HEK293T (cell line): ENCODE data around the gene HDAC10.

Source experiments
- CTCF ChIA-PET: fragments of 350-600 bp; formaldehyde crosslinking; extraction: SDS; loops from one replicate; lab custom pipeline; 2021; ENCODE audit warnings: antibody characterized with exemption, inconsistent platforms; lab: Yijun Ruan, JAX
- POLR2A ChIA-PET: fragments of 350-600 bp; formaldehyde crosslinking; extraction: SDS; loops from one replicate; lab custom pipeline; 2020; ENCODE audit warnings: antibody characterized with exemption, inconsistent platforms; lab: Yijun Ruan, JAX
- DNase-seq: peaks from one replicate; pipeline ENCODE4 v3.0.0; 2012; ENCODE audit warnings: mixed read lengths; ENCODE audit errors: extremely low spot score
- ARNT ChIP-seq: fragments of 450-650 bp; IDR thresholded peaks from 2 replicates; pipeline ENCODE4 v1.6.1; 2017; ENCODE audit warnings: mild to moderate bottlenecking
- BHLHE40 ChIP-seq: fragments of 450-650 bp; IDR thresholded peaks from 2 replicates; pipeline ENCODE4 v1.6.1; 2016; ENCODE audit warnings: mild to moderate bottlenecking, moderate library complexity, borderline replicate concordance
- CTBP1 ChIP-seq: fragments of 450-650 bp; IDR thresholded peaks from 2 replicates; pipeline ENCODE4 v1.6.1; 2016; ENCODE audit warnings: borderline replicate concordance
- ELF4 ChIP-seq: fragments of 450-650 bp; IDR thresholded peaks from 2 replicates; pipeline ENCODE4 v1.6.1; 2017; ENCODE audit warnings: antibody characterized with exemption
- FOXA1 ChIP-seq: fragments of 450-650 bp; IDR thresholded peaks from 2 replicates; pipeline ENCODE4 v1.6.1; 2016; ENCODE audit warnings: mild to moderate bottlenecking
- FOXK2 ChIP-seq: fragments of 450-650 bp; IDR thresholded peaks from 2 replicates; pipeline ENCODE4 v1.6.1; 2016; ENCODE audit warnings: mild to moderate bottlenecking
- FOXM1 ChIP-seq: fragments of 450-650 bp; IDR thresholded peaks from 2 replicates; pipeline ENCODE4 v1.6.1; 2017; ENCODE audit warnings: mild to moderate bottlenecking, borderline replicate concordance
- HDGF ChIP-seq: fragments of 450-650 bp; IDR thresholded peaks from 2 replicates; pipeline ENCODE4 v1.6.1; 2017; ENCODE audit warnings: antibody characterized with exemption, borderline replicate concordance
- L3MBTL2 ChIP-seq: fragments of 450-650 bp; conservative IDR thresholded peaks from 2 replicates; pipeline ENCODE4 v1.6.1; 2016; ENCODE audit warnings: mild to moderate bottlenecking
- LEF1 ChIP-seq: fragments of 450-650 bp; IDR thresholded peaks from 2 replicates; pipeline ENCODE4 v1.6.1; 2017; ENCODE audit warnings: mild to moderate bottlenecking, borderline replicate concordance
- NFRKB ChIP-seq: fragments of 450-650 bp; IDR thresholded peaks from 2 replicates; pipeline ENCODE4 v1.6.1; 2016; ENCODE audit warnings: mild to moderate bottlenecking, moderate library complexity
- PKNOX1 ChIP-seq: fragments of 450-650 bp; IDR thresholded peaks from 2 replicates; pipeline ENCODE4 v1.6.1; 2016
- SP1 ChIP-seq: fragments of 450-650 bp; IDR thresholded peaks from 2 replicates; pipeline ENCODE4 v1.6.1; 2017
- SUZ12 ChIP-seq: fragments of 450-650 bp; IDR thresholded peaks from 2 replicates; pipeline ENCODE4 v1.6.1; 2016; ENCODE audit warnings: mild to moderate bottlenecking
- TARDBP ChIP-seq: fragments of 450-650 bp; IDR thresholded peaks from 2 replicates; pipeline ENCODE4 v1.6.1; 2016
- ZNF384 ChIP-seq: fragments of 450-650 bp; IDR thresholded peaks from 2 replicates; pipeline ENCODE4 v1.6.1; 2016

HDAC10 gene

GRCh38 chr22:50282361-50283155 is 31.5 kb upstream of the HDAC10 start:
- no peak for TF ChIP-seq BHLHE40
- ChIA-PET POLR2A (no interaction called here), CTCF (no interaction called here)
- DNase-seq = no peak

DNA sequence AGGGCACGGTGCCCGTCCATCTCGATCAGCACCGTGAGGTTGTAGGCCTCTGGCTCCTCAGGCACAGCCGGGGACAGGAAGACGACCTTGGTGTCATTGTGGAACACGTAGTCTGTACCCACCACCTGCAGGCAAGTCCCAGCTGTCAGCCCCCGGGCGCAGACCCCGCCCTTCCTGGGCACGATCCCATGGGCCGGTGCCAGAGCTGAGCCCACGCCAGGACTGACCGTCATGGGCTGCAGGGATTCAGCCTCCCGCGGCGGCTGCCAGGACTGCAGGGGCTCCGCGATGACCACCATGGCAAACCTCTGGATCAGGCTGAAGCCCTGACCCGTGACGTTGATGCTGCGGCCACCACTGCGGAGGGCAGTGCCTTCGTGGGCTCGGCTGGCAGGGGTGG is 30.9 kb upstream of the HDAC10 start:
- CTCF ChIA-PET = interaction anchor here (0.7 kb wide), 1 partner anchor 370 kb away, joined by 3 read pairs; no protein-coding TSS in a partner anchor

GRCh38 chr22:50281384-50281760 is 30.3 kb upstream of the HDAC10 start:
- no peak for DNase-seq
- CTCF ChIA-PET = interaction anchor here (0.7 kb wide), 1 partner anchor 371 kb away, joined by 3 read pairs; no protein-coding TSS in a partner anchor
- no peak for TF ChIP-seq FOXK2
- no peak for TF ChIP-seq ARNT
- TF ChIP-seq FOXA1 = no peak
- TF ChIP-seq SUZ12 = no peak
- POLR2A ChIA-PET = no interaction called here

More for the DNA sequence above, 30.9 kb upstream of the HDAC10 start:
- POLR2A ChIA-PET = no interaction called here
- TF ChIP-seq HDGF (no peak), ARNT (no peak), FOXA1 (no peak)
- DNase-seq = no peak

DNA sequence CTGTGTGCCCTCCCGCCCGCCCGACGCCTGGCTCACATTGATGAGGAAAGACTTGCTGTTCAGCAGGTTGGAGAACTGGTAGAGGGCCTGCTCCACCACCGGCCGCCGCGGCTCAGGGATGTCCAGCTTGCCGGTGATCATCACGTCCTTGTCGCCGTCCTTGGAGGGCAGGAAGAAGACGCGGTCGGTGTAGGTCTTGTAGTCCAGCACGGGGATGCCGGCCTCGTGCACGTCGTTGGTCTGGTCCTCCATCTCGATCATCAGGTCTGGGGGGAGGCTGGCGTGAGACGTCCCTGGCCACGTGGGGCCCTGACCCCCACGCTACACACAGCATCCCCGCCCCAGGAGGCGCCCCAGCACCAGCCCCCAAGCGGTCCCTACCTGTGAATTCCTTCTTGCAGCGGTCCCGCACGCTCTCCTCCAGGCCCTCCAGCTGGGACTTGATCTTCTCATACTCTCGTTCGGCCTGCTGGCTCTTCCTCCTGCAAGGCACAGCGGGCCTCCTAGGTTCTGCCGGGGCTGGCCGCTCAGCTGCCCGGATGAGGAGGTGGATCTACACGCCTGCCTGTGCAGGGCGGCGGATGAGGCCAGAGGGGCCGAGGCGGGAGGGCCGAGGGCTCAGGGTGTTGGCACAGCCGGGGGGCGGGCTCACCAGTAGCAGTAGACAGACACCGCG is 29.8 kb upstream of the HDAC10 start:
- TF ChIP-seq CTBP1 (no peak), TARDBP (no peak), FOXM1 (no peak), PKNOX1 (no peak), FOXA1 (no peak), BHLHE40 (no peak), SUZ12 (no peak), L3MBTL2 (no peak), ARNT (no peak), LEF1 (no peak), HDGF (no peak)
- no peak for DNase-seq
- ChIA-PET POLR2A (no interaction called here), CTCF (no interaction called here)

GRCh38 chr22:50280022-50280707 is 29.1 kb upstream of the HDAC10 start:
- ChIA-PET POLR2A (no interaction called here), CTCF (no interaction called here)
- TF ChIP-seq ELF4 (no peak), BHLHE40 (no peak), LEF1 (no peak), SP1 (no peak), CTBP1 (no peak), ARNT (no peak), FOXK2 (no peak), TARDBP (no peak)
- DNase-seq = no peak

- no peak for TF ChIP-seq SUZ12
- no peak for TF ChIP-seq L3MBTL2
- TF ChIP-seq PKNOX1 = no peak
- no peak for TF ChIP-seq SP1
- TF ChIP-seq FOXK2 = no peak
- no peak for TF ChIP-seq BHLHE40
- TF ChIP-seq ELF4 = no peak
- TF ChIP-seq NFRKB = no peak
- TF ChIP-seq ZNF384 = no peak
- no peak for TF ChIP-seq HDGF
- no peak for TF ChIP-seq ARNT
- TF ChIP-seq FOXM1 = no peak
- no peak for TF ChIP-seq CTBP1
- no peak for TF ChIP-seq FOXA1
- no peak for TF ChIP-seq TARDBP
- no peak for TF ChIP-seq LEF1
- ChIA-PET POLR2A (no interaction called here), CTCF (no interaction called here)
- no peak for DNase-seq
Observed at GRCh38 chr22:50278956-50279619, 28.0 kb upstream of the HDAC10 start.

DNA sequence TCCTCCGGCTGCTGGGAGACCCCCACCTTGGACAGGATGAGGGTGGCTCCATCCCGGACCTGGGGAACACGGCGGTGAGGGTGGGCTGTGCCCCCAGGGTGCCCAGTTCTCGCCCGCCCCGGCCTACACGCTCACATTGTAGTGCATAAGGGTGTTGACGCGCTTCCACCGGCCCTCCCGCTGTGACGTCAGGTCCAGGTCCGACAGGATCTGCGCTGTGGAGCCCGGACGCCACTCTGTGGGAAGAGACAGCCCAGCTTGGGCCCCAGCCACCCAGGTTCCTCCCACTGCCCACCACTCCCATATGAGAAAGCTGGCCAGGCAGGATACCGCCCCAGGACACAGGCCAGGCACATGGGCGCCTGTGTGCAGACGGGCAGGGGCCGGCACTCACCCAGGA is 27.4 kb upstream of the HDAC10 start:
- CTCF ChIA-PET = no interaction called here
- TF ChIP-seq ARNT (no peak), ZNF384 (no peak), SUZ12 (no peak), LEF1 (no peak), TARDBP (no peak), FOXK2 (no peak), CTBP1 (no peak), ELF4 (no peak), NFRKB (no peak), SP1 (no peak)

More for the DNA sequence above, 27.4 kb upstream of the HDAC10 start:
- POLR2A ChIA-PET = no interaction called here
- no peak for DNase-seq
